ENCODE measurements around the gene DARS1.

DNA sequence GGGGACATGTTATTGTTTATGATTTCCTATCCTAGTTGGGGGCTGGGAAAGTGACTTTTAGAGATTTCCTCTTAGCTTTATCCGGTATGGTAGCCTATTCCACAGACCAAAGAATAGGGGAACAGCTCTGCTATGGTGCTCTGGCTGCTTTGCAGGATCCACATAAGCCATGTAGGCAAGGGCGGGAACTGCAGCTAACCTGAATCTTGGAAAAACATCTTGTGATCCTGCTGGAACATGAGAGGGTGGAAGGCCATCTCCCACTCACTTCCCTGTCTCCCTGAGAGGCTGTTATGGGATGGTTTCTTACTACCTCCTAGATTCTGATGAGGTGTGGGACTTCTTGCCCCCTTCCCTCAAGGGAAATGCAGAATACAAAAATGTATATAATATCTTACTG, 2.0 kb upstream of the DARS1 start:
- TF ChIP-seq, protein P1, sequence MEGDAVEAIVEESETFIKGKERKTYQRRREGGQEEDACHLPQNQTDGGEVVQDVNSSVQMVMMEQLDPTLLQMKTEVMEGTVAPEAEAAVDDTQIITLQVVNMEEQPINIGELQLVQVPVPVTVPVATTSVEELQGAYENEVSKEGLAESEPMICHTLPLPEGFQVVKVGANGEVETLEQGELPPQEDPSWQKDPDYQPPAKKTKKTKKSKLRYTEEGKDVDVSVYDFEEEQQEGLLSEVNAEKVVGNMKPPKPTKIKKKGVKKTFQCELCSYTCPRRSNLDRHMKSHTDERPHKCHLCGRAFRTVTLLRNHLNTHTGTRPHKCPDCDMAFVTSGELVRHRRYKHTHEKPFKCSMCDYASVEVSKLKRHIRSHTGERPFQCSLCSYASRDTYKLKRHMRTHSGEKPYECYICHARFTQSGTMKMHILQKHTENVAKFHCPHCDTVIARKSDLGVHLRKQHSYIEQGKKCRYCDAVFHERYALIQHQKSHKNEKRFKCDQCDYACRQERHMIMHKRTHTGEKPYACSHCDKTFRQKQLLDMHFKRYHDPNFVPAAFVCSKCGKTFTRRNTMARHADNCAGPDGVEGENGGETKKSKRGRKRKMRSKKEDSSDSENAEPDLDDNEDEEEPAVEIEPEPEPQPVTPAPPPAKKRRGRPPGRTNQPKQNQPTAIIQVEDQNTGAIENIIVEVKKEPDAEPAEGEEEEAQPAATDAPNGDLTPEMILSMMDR (IDR thresholded peaks at IDR 0.05): no peak
- TF ChIP-seq POLR2A (IDR thresholded peaks at IDR 0.05): no peak
- no peak for TF ChIP-seq POLR2AphosphoS5 (IDR thresholded peaks at IDR 0.05; ENCODE audit: insufficient read depth in 1 of 2, low read depth in 1 of 2)

Measured in vagina (tissue), 2 donors.